H1 (cell line): ENCODE results near the gene SBF2. TPM values are rescaled to one million over a fixed set of nuclear protein-coding genes. Genes with fewer than 3 reads are reported as not detected.

Source experiments
- CTCF ChIA-PET: fragments of 300-600 bp; sonication (Branson Sonifier 250); formaldehyde crosslinking; loops from one replicate; lab custom pipeline; 2021; ENCODE audit not compliant: partially characterized antibody; lab: Charles Lee
- POLR2A ChIA-PET: fragments of 300-600 bp; sonication (Branson Sonifier 250); formaldehyde crosslinking; loops from one replicate; lab custom pipeline; 2021; ENCODE audit warnings: inconsistent platforms; ENCODE audit not compliant: partially characterized antibody; lab: Charles Lee
- DNase-seq, 2 experiments: peaks; one replicate each; pipeline versions ENCODE4 v3.0.0 to v3.0.0-alpha.2; 2010 to 2022; ENCODE audit warnings: low spot score in 2 of 2, low read depth in 1 of 2, mixed read lengths in 1 of 2
- FAIRE-seq: peaks from 2 replicates; lab custom pipeline; 2011; peaks lifted over from hg19 to GRCh38; lab: Jason Lieb, UNC
- H2AFZ ChIP-seq: 2 replicates; pipeline ENCODE4 v1.8.1; 2012; ENCODE audit warnings: low read length, inconsistent platforms
- H2AK5ac ChIP-seq: 2 replicates; pipeline ENCODE4 v1.6.1; 2013; ENCODE audit warnings: low read depth, low read length
- H2BK120ac ChIP-seq: replicated peaks from 2 replicates; pipeline ENCODE3; 2013; ENCODE audit warnings: low read depth, low read length, inconsistent platforms
- H2BK12ac ChIP-seq: 2 replicates; pipeline ENCODE4 v1.6.1; 2013; ENCODE audit warnings: low read depth, low read length
- H2BK15ac ChIP-seq: 2 replicates; pipeline ENCODE4 v1.6.1; 2013; ENCODE audit warnings: low read length
- H2BK20ac ChIP-seq: 2 replicates; pipeline ENCODE4 v1.6.1; 2013; ENCODE audit warnings: low read length
- H2BK5ac ChIP-seq: 2 replicates; pipeline ENCODE4 v1.6.1; 2013; ENCODE audit warnings: low read depth, low read length
- H3K14ac ChIP-seq: 2 replicates; pipeline ENCODE4 v1.6.1; 2013; ENCODE audit warnings: inconsistent platforms; ENCODE audit not compliant: insufficient read length
- H3K18ac ChIP-seq: 2 replicates; pipeline ENCODE4 v1.6.1; 2013; ENCODE audit warnings: low read length; ENCODE audit errors: extremely low read depth
- H3K23ac ChIP-seq: 2 replicates; pipeline ENCODE4 v1.6.1; 2013; ENCODE audit warnings: inconsistent platforms; ENCODE audit not compliant: insufficient read length
- H3K23me2 ChIP-seq: 2 replicates; pipeline ENCODE4 v1.6.1; 2013; ENCODE audit warnings: low read depth, low read length
- H3K27ac ChIP-seq: 2 replicates; pipeline ENCODE4 v1.6.1; 2011; ENCODE audit warnings: low read depth, low read length, inconsistent platforms
- H3K27me3 ChIP-seq, 4 experiments: replicated peaks in 1 of 4; 1 replicate in 1 of 4; 2 replicates in 3 of 4; pipeline versions ENCODE4 v1.6.1 to v1.8.1; 2011 to 2013; ENCODE audit warnings: low read length in 3 of 4, mild to moderate bottlenecking in 3 of 4, inconsistent platforms in 2 of 4, mixed read lengths in 2 of 4, moderate library complexity in 1 of 4; ENCODE audit not compliant: control insufficient read depth in 3 of 4, insufficient read depth in 3 of 4; ENCODE audit errors: extremely low read depth in 1 of 4
- H3K36me3 ChIP-seq, 4 experiments: 2 replicates each; pipeline versions ENCODE4 v1.6.1 to v1.8.1; 2011 to 2013; ENCODE audit warnings: mild to moderate bottlenecking in 4 of 4, low read length in 3 of 4, moderate library complexity in 2 of 4, control low read depth in 1 of 4, inconsistent platforms in 1 of 4; ENCODE audit not compliant: insufficient read depth in 4 of 4, control insufficient read depth in 2 of 4
- H3K4ac ChIP-seq: replicated peaks from 2 replicates; pipeline ENCODE3; 2013; ENCODE audit warnings: low read length, low read depth, mixed read lengths, inconsistent platforms; ENCODE audit not compliant: insufficient read length
- H3K4me1 ChIP-seq, 4 experiments: replicated peaks in 1 of 4; 1 replicate in 1 of 4; 2 replicates in 3 of 4; pipeline versions ENCODE4 v1.6.1 to v1.8.1; 2011 to 2013; ENCODE audit warnings: low read length in 3 of 4, inconsistent platforms in 2 of 4, mixed read lengths in 1 of 4; ENCODE audit not compliant: insufficient read depth in 4 of 4, control insufficient read depth in 3 of 4
- H3K4me2 ChIP-seq, 2 experiments: 2 replicates each; pipeline versions ENCODE4 v1.6.1 to v1.8.1; 2011 to 2013; ENCODE audit warnings: low read depth in 2 of 2, low read length in 2 of 2, control low read depth in 1 of 2, inconsistent platforms in 1 of 2, mild to moderate bottlenecking in 1 of 2; ENCODE audit not compliant: insufficient read depth in 1 of 2
- H3K4me3 ChIP-seq, 4 experiments: fragments of 200-600, 300-600 bp in 1 of 4; sonication (generic), shearing (Covaris generic), sonication (Bioruptor Twin) in 1 of 4; 2 replicates each; pipeline versions ENCODE4 v1.5.1 to v1.8.1; 2011 to 2016; ENCODE audit warnings: low read length in 4 of 4, low read depth in 3 of 4, control low read depth in 2 of 4, inconsistent platforms in 2 of 4, mild to moderate bottlenecking in 2 of 4, mixed read lengths in 1 of 4, moderate library complexity in 1 of 4; ENCODE audit not compliant: insufficient read depth in 2 of 4; ENCODE audit errors: extremely low read depth in 1 of 4
- H3K56ac ChIP-seq: replicated peaks from 2 replicates; pipeline ENCODE3; 2013; ENCODE audit warnings: low read depth, mild to moderate bottlenecking, mixed read lengths, low read length, inconsistent platforms; ENCODE audit not compliant: insufficient read length
- H3K79me1 ChIP-seq: 2 replicates; pipeline ENCODE4 v1.6.1; 2013; ENCODE audit warnings: low read depth, low read length, control low read depth
- H3K79me2 ChIP-seq, 2 experiments: 2 replicates each; pipeline versions ENCODE4 v1.6.1 to v1.8.1; 2012 to 2013; ENCODE audit warnings: low read length in 2 of 2, mild to moderate bottlenecking in 2 of 2, inconsistent platforms in 1 of 2; ENCODE audit not compliant: insufficient read depth in 2 of 2, control insufficient read depth in 1 of 2
- H3K9ac ChIP-seq, 4 experiments: replicated peaks in 1 of 4; 1 replicate in 1 of 4; 2 replicates in 3 of 4; pipeline versions ENCODE4 v1.6.1 to v1.8.1; 2011 to 2013; ENCODE audit warnings: low read depth in 3 of 4, low read length in 3 of 4, control low read depth in 2 of 4, mild to moderate bottlenecking in 2 of 4, moderate library complexity in 2 of 4, inconsistent platforms in 1 of 4; ENCODE audit errors: extremely low read depth in 1 of 4
- H3K9me3 ChIP-seq, 2 experiments: 2 replicates each; pipeline versions ENCODE4 v1.6.1 to v1.8.1; 2012 to 2013; ENCODE audit warnings: mild to moderate bottlenecking in 2 of 2, moderate library complexity in 2 of 2, control low read depth in 1 of 2, inconsistent platforms in 1 of 2, low read depth in 1 of 2, low read length in 1 of 2, mixed read lengths in 1 of 2; ENCODE audit not compliant: insufficient read depth in 2 of 2
- H4K20me1 ChIP-seq, 2 experiments: replicated peaks in 1 of 2; 2 replicates each; pipeline versions ENCODE3 to v1.8.1; 2011 to 2013; ENCODE audit warnings: inconsistent platforms in 2 of 2, low read length in 2 of 2, mild to moderate bottlenecking in 1 of 2; ENCODE audit not compliant: insufficient read depth in 2 of 2, control insufficient read depth in 1 of 2
- H4K5ac ChIP-seq: 2 replicates; pipeline ENCODE4 v1.6.1; 2013; ENCODE audit warnings: low read length, low read depth, mixed read lengths, inconsistent platforms; ENCODE audit not compliant: insufficient read length
- H4K8ac ChIP-seq: 2 replicates; pipeline ENCODE4 v1.8.0; 2013; ENCODE audit warnings: mild to moderate bottlenecking, moderate library complexity, low read length, inconsistent platforms; ENCODE audit not compliant: insufficient read depth; ENCODE audit errors: extremely low read depth
- H4K91ac ChIP-seq: replicated peaks from 2 replicates; pipeline ENCODE3; 2013; ENCODE audit warnings: low read length, mixed read lengths, inconsistent platforms; ENCODE audit not compliant: insufficient read length
- CHD1 ChIP-seq: IDR thresholded peaks from 2 replicates; pipeline ENCODE4 v1.6.1; 2012; ENCODE audit warnings: low read depth, low read length, improper control_type of control experiment
- CREB1 ChIP-seq: IDR thresholded peaks from 2 replicates; pipeline ENCODE4 v1.6.1; 2012; ENCODE audit warnings: inconsistent platforms
- FOSL1 ChIP-seq: IDR thresholded peaks from 2 replicates; pipeline ENCODE4 v1.6.1; 2011; ENCODE audit warnings: mild to moderate bottlenecking, low read depth, low read length, moderate library complexity; ENCODE audit not compliant: insufficient read depth
- KDM4A ChIP-seq: IDR thresholded peaks from one replicate; pipeline ENCODE4 v1.7.1; 2012; ENCODE audit warnings: low read depth, mild to moderate bottlenecking, moderate library complexity, low read length, inconsistent platforms; ENCODE audit not compliant: severe bottlenecking
- NANOG ChIP-seq: IDR thresholded peaks from 2 replicates; pipeline ENCODE4 v1.6.1; 2011; ENCODE audit warnings: low read length, low read depth, mild to moderate bottlenecking, inconsistent platforms; ENCODE audit not compliant: insufficient read depth, poor library complexity, severe bottlenecking
- PHF8 ChIP-seq: fragments of 200-600 bp; sonication (generic); conservative IDR thresholded peaks from 2 replicates; pipeline ENCODE4 v1.7.1; 2012; ENCODE audit warnings: low read depth, mild to moderate bottlenecking, inconsistent platforms, low read length, moderate library complexity
- SAP30 ChIP-seq: fragments of 300-600 bp; sonication (generic); IDR thresholded peaks from 2 replicates; pipeline ENCODE4 v1.7.1; 2012; ENCODE audit warnings: low read length, moderate library complexity, mild to moderate bottlenecking, inconsistent platforms; ENCODE audit not compliant: insufficient read depth, insufficient replicate concordance
- TAF7 ChIP-seq: optimal IDR thresholded peaks from 2 replicates; pipeline ENCODE3; 2011; ENCODE audit warnings: low read depth, mild to moderate bottlenecking, inconsistent platforms, low read length, moderate library complexity, borderline replicate concordance
- WGBS, 2 experiments: shearing (Covaris generic) in 1 of 2; methylation state at CpG; one replicate each; pipeline versions ENCODE4 v1.1.6 to v1.1.7; 2013 to 2015; ENCODE audit warnings: low lambda C conversion rate in 2 of 2, mixed read lengths in 2 of 2, inconsistent platforms in 1 of 2, low coverage in 1 of 2, missing lambda C conversion rate in 1 of 2; ENCODE audit not compliant: insufficient replicate concordance in 2 of 2, insufficient coverage in 1 of 2, insufficient read length in 1 of 2; ENCODE audit errors: extremely low coverage in 1 of 2, missing lambda C conversion rate in 1 of 2; 5-methylcytosine and 5-hydroxymethylcytosine counted together
- polyA plus RNA-seq, 7 experiments: library from polyadenylated mRNA; depleted of rRNA in 3 of 7; stranded (reverse) in 5 of 7; unstranded in 2 of 7; fragments of >200 nt in 5 of 7; fragments of 200-250 nt in 2 of 7; gene quantifications; 1 replicate in 5 of 7; 2 replicates in 1 of 7; 4 replicates in 1 of 7; pipeline versions ENCODE4 v1.2.1 to v1.2.3, GENCODE V29; 2011 to 2013; ENCODE audit warnings: missing spikeins in 2 of 7, mixed read lengths in 2 of 7
- total RNA-seq: library from RNA; stranded (reverse); fragmentation: NEBNext Ultra II Directional; extraction: Animal tissue kit (Norgen Biotek cat#: 25700); gene quantifications from 2 replicates; pipeline ENCODE4 v1.2.1, GENCODE V29; 2021
- TF ChIP-seq, protein P1 (sequence below): IDR thresholded peaks from 2 replicates; pipeline ENCODE4 v1.6.1; 2012; ENCODE audit warnings: inconsistent platforms

The SBF2 gene
- total and polyA plus RNA-seq, 2 of the 8 experiments (the other 6 are each of a cell fraction or from before 2014, with no cell fraction given) = 36.7 to 50.5 TPM

DNA sequence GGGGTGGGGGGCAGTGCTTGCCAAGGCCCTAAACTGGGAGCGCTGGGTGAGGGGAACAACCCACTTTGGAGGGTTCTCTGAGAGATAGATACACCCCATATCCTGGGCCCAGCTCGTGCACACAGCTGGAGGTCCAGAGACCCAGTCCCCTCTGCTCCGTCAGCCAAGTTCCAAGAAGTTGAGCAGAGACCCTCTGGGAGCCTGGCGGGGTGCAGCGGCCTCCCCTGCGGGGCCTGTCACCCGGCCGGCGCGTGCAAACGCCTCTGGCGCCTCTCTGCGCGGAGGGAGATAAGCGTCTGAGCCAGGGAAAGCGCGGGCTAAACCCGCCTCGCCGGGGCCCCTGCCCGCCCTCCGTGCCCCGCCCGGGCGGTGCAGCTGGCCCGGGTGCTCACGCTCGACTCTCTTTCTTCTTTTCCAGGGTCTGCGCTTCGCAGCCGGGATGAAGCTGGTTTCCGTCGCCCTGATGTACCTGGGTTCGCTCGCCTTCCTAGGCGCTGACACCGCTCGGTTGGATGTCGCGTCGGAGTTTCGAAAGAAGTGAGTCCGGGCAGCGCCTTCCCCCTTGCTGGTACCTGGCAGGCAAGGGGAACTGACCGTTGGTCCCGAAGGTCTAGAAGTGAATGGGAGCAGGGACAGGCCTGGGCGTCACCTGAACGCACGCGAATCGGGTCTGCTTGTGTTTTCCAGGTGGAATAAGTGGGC lies 11.4 kb upstream of the SBF2 start:
- H2AFZ ChIP-seq = no peak overlapping the region
- peak overlapping the region; percentile 64 to 80 (median 70) for H3K9ac ChIP-seq
- peak overlapping the region; percentile 62 for H3K4ac ChIP-seq
- peak overlapping the region; percentile 79 for H3K18ac ChIP-seq
- no peak overlapping the region for H3K23ac ChIP-seq
- H3K4me3 ChIP-seq = peak overlapping the region; percentile 70 to 92 (median 88)
- FAIRE-seq (no peak), DNase-seq (peak in 1 of 2 experiments; percentile 66)
- 0 out of 2 replicates have a peak overlapping the region, but pooled peaks have one; percentile 46 for H2AK5ac ChIP-seq
- peaks cover 6 to 9% of the 10 kb centered on the region in 2 experiments for H4K20me1 ChIP-seq
- POLR2A ChIA-PET = interaction anchor here (0.6 to 10.6 kb wide), 36 partner anchors 10 to 700 kb away, joined by 3 to 156 read pairs (median 4); partner anchors contain the start of genes RNF141 and SBF2
- H3K4me2 ChIP-seq = peak overlapping the region; percentile 87 to 100
- no peaks in the 10 kb centered on the region for H3K9me3 ChIP-seq
- H3K79me1 ChIP-seq = no peaks in the 10 kb centered on the region
- H4K8ac ChIP-seq = peak overlapping the region; percentile 35; the same call in 1 of the 2 replicates
- CTCF ChIA-PET = interaction anchor here (0.6 to 10.0 kb wide), 14 partner anchors 10 to 541 kb away, joined by 3 to 97 read pairs (median 7); no protein-coding TSS in a partner anchor
- WGBS, 2 experiments = 2% methylated on average over 46 of the region's 51 CpGs; no CpG with 5 or more reads in 1 of the 2 experiments
- peaks cover 6 to 27% (median 9%) of the 10 kb centered on the region in 4 experiments for H3K4me1 ChIP-seq
- H2BK12ac ChIP-seq = peak overlapping the region; percentile 51; the same call in 1 of the 2 replicates
- no peak overlapping the region for H4K5ac ChIP-seq
- H3K27me3 ChIP-seq = peaks cover 0 to 53% (median 18%) of the 10 kb centered on the region in 4 experiments; a peak in 5 of 7 replicates
- no peak overlapping the region for H2BK120ac ChIP-seq
- peaks cover 37% of the 10 kb centered on the region for H3K23me2 ChIP-seq
- H3K79me2 ChIP-seq = peaks cover 0 to 31% of the 10 kb centered on the region in 2 experiments; a peak in 3 of 4 replicates
- H2BK20ac ChIP-seq = 0 out of 2 replicates have a peak overlapping the region, but pooled peaks have one; percentile 65
- H3K14ac ChIP-seq = peak overlapping the region; percentile 2
- H2BK5ac ChIP-seq = peak overlapping the region; percentile 82; the same call in 1 of the 2 replicates
- peak overlapping the region; percentile 81 for H3K56ac ChIP-seq
- peak overlapping the region; percentile 96; the same call in 1 of the 2 replicates for H2BK15ac ChIP-seq
- peaks cover 0 to 17% (median 8%) of the 10 kb centered on the region in 4 experiments; a peak in 3 of 8 replicates for H3K36me3 ChIP-seq
- no peak overlapping the region; the same call in 1 of the 2 replicates for H3K27ac ChIP-seq
- peak overlapping the region; percentile 71 for H4K91ac ChIP-seq
- TF ChIP-seq CHD1 (0 out of 2 replicates have a peak, but pooled peaks have one; percentile 66), KDM4A (peak; percentile 5), TAF7 (peak; percentile 93), PHF8 (0 out of 2 replicates have a peak, but pooled peaks have one; percentile 6), FOSL1 (no peak), SAP30 (peak; percentile 30), NANOG (no peak), CREB1 (peak; percentile 15; the same call in 1 of the 2 replicates)
- TF ChIP-seq, protein P1, sequence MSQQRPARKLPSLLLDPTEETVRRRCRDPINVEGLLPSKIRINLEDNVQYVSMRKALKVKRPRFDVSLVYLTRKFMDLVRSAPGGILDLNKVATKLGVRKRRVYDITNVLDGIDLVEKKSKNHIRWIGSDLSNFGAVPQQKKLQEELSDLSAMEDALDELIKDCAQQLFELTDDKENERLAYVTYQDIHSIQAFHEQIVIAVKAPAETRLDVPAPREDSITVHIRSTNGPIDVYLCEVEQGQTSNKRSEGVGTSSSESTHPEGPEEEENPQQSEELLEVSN = peak; percentile 44; the same call in 1 of the 2 replicates
